ENCODE data around the gene CNTFR.
"Not testable (repeated sequence)": the region's sequence is repeated elsewhere in the genome, so short reads cannot be mapped to it uniquely, and the experiment has no call there.

The CNTFR gene, protein sequence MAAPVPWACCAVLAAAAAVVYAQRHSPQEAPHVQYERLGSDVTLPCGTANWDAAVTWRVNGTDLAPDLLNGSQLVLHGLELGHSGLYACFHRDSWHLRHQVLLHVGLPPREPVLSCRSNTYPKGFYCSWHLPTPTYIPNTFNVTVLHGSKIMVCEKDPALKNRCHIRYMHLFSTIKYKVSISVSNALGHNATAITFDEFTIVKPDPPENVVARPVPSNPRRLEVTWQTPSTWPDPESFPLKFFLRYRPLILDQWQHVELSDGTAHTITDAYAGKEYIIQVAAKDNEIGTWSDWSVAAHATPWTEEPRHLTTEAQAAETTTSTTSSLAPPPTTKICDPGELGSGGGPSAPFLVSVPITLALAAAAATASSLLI

DNA sequence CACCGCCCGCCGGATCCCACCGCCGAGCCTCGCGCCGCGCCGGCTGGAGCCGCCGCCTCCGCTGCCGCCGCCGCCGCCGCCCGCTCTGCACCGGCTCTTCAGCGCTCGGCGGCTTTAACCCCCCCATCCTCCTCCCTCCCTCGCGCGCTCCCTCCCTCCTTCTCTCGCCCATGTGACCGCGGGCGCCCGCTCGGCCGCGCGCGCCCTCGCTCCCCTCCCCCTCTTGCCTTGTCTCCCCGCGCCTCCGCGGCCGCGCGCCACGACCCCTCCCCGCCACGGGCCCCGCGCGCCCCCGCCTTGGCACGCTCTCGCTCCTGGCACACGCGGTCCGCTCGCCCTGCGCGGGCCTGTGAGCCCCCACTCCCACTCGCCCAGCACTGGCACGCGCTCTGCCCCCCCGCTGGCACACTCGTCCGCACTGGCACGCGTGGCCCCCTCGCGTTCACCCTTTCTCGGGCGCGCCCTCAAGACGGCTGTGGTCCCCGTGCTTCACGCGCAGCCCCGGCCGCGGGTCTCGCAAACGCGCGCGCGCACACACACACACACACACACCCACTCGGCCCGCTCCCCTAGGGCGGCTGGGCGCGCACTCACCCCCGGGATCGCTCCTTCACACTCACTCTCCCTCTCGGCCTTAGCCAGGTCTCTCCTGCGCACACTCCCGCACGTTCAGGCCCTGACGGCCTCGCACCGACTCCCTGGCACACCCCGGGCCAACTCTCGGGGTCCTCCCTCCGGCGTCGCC is at the start of gene CNTFR:
CNTFR (minus strand) TSS at position 89 of the 745 bp plus-strand sequence. CDS start 20,743 bp downstream, outside the sequence.
- peak; percentile 74 for DNase-seq (ENCODE audit: low spot score)

DNA sequence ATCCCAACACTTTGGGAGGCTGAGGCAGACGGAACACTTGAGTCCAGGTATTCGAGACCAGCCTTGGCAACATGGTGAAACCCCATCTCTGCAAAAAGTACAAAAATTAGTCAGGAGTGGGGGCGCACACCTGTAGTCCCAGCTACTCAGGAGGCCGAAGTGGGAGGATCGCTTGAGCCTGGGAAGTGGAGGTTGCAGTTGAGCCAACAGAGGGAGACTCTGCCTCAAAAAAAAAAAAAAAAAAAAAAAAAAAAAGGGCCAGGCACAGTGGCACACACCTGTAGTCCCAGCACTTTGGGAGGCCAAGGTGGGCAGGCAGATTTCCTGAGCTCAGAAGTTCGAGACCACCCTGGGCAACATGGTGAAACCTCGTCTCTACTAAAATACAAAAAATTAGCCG is 49.8 kb upstream of the CNTFR start:
- not testable (repeated sequence) for DNase-seq (ENCODE audit: low spot score)

DNA sequence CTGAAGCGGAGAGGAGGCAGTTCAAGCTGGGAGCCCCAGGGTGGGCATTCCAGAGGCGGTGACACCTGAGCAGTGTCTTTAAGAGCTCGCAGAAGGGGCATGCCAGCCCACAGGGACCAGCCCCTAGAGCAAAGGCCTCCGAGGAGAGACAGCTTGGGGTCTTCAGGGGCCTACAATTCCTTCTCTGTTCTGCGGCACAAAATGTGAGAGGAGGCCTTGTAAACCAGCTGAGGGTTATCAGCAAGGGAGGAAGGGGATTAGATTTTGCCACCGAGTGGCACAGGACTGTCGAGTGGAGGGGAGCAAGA is 48.6 kb upstream of the CNTFR start:
- DNase-seq (ENCODE audit: low spot score): no peak

DNA sequence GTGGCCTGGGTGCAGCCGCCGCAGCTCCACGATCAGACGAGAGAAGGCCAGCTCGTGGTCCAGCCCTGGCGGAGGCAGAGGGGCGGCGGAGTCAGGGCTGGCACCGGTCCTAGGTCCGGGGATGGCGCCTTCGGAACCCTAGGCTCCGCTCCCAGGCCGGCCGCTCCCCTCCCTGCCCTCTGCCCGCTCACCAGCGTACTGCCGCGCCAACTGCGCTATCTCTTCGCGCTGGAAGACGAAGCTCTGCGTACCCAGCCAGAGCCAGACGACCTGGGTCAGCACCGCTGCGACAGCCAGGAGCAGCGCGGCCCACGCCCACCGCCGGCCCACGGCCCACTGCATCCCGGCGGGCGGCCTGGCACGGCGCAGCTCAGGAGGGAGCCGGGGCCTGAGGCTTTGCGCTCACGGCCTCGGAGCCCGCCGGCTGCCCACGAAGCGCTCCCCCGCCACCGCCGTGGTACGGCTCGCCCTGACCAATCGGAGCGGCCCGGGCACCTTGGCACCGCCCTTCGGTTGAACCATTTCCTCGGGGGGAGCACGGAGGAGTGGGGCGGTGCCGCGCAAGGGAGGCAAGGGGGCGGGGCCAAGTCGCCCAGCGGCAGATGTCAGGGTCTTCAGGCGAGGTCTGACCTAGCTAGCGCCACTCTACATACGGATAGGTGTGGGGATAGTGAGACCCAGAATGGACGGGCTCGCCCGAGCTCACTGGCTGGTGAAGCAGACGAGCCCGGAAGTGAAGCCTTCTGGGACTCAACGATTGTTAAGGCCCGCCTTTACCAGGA is 48.0 kb upstream of the CNTFR start, which contains the start of gene SIGMAR1:
SIGMAR1 (minus strand) TSS at position 432 of the 782 bp plus-strand sequence; CDS start at position 342, 90 bp downstream.
- peak; percentile 96 for DNase-seq (ENCODE audit: low spot score)

DNA sequence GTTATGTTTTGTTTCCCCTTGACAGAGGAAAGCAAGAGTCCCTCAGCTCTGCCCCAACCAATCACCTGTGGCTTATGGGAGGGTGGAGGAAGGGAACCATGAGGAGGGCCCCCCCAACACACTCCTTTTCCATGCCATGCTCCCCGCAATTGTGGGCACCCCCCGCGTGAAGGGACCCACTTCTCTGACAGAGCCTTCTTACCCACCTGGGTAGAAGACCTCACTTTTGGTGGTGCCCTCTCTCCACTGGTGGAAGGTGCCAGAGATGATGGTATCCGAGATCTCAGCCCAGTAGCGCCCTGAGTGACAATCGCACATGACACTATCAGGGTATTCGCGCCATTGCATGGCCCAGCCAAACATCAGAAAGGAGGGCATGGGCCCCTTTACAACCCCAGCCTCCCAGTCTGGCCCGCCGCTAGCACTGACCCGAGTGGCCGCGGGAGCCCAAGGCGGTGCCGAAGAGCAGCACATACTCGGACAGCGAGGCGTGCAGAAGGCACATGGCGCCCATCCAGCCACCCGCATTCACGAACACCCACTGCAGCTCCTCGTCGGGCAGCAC is 47.3 kb upstream of the CNTFR start:
- no peak for DNase-seq (ENCODE audit: low spot score)

DNA sequence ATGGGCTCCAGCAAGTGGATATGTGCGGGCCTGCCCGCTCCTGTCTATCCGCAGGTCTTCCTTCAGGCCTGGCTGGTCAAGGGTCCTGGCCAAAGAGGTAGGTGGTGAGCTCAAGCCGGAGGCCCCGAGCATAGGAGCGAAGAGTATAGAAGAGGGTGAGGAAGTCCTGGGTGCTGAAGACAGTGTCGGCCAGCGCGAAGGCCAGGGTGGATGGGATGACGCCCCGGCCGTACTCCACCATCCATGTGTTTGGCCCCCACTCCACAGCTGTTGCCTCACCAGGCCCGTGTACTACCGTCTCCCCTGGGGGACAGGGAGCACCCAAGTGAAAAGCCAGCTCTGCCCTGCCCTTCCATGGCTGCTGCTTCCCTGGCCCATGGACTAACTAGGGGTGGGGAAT is 46.0 kb upstream of the CNTFR start:
- no peak for DNase-seq (ENCODE audit: low spot score)

DNA sequence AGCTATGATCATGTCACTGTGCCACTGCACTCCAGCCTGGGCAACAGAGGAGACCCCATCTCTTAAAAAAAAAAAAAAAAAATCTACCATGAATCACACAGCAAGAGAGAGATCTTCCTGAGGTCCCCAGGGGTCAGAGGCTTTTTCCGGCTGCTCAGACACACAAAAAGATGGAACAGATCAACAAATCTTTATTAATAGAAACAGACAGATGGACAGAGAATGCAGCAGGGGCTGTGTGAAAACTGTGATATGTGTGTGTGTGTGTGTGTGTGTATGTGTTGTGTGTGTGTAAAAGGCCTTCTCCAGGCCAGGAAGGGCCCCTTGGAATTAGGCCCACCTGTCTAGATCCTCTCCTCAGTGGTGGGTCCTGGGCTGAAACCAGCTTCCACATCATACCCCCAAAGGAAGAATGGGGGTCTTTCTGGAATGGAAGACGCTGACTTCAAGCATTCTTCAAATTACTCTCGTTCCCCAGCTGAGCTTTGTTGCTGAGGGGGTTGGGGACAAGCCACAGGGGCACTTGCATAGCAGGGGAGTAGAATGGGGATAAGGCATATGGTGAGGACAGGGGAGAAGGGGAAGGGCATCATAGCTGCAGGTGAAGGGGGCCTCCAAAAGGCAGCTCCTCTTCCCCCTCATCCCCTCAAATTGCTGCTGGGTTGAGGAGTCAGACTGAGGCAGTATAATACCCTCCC is 45.2 kb upstream of the CNTFR start:
- no peak for DNase-seq (ENCODE audit: low spot score)

DNA sequence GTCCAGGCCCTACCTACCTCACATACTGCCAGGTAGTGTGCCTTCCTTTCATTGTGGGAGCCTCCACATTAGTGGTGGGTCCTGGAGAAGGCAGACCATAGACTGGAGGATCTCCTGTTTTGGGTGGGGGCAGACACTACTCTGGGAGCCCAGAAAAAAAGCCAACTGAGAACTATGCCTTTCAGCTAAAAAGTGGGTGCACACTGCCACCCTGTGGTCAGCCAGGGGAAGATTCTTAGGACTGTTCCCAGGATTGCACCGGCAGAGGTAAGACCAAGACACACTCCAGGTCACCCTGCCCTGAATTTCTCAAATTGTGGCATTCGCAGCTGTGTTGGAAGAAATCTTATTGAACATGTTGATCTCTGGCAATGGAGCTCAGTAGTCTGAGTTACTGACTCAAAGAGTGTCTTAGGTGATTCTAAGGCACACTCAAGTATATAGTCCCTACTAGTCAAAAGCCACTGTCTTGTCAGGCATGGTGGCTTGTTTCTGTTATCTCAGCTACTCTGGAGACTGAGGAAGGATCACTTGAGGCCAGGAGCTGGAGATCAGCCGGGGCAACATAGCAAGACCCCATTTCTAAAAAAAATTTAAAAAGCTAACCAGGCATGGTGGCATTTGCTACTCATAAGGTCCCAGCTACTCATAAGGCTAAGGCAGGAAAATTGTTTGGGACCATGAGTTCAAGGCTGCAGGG is 44.5 kb upstream of the CNTFR start:
- peak; percentile 69 for DNase-seq (ENCODE audit: low spot score)

DNA sequence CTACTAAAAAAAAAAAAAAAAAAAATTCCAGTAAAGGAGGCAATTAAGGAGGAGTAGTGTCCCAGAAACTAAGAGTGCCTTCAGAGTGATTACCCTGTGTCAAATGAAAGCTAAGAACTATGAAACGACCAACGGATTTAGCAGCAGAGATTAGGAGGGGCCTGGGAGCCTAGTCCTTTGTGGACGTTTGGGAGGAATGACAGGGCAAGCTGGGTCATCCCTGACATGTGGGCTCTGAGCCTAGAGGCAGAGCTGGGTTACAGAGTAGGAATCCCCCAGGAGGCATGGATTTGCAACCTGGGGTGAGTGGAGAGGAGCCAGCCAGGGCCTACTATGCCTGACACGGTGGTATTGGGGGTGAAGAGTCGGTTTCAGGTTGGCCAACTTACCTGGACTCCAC is 43.6 kb upstream of the CNTFR start:
- no peak for DNase-seq (ENCODE audit: low spot score)

DNA sequence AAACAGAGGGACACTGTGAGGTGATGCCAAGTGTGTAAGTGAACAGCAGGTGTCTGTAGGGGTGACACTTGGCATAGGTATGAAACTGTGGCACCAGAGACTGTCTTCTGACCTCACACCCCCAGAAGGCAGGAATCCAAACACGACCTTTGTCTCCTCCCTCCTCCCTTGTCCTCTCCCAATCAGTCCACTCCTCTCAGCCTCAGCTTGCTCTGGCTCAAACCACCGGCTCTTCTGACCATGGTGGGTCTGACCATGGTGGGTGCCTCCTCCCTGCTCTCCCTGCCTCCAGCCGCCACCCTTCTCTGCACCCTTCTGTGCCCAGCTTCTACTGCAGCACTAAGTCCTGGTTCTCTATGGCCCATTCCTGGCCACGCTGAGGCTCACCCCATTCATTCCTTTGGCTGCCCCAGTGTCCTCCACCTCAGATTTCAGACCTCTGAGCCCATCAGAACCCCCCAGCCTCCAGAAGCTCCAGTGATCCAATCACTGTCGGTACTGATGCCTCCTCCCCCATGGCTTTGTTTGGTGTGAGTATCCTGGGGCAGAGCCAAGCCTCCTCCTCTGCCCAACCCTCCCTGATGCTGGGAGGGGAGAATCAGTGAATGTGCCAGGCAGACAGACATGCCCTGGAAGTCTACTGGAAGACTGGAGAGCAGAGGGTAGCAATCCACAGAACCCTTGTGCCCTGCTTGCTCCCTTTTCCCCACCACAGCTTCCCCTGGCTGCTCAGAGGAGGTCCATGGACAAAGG is 41.1 kb upstream of the CNTFR start:
- no peak for DNase-seq (ENCODE audit: low spot score)

DNA sequence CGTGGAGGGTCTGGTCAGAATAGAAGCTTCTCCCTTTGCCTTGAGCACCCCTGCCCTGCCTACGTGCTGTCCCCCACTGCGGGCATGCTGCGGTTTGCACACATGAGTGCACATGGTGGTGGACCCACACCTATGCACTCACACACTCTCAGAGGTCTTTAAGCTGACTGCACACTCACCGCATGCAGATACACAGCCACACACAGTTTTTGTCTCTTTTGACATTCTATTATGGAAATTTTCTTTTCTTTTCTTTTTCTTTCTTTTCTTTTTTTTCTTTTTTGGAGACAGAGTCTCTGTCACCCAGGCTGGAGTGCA is 39.9 kb upstream of the CNTFR start:
- no peak for DNase-seq (ENCODE audit: low spot score)

DNA sequence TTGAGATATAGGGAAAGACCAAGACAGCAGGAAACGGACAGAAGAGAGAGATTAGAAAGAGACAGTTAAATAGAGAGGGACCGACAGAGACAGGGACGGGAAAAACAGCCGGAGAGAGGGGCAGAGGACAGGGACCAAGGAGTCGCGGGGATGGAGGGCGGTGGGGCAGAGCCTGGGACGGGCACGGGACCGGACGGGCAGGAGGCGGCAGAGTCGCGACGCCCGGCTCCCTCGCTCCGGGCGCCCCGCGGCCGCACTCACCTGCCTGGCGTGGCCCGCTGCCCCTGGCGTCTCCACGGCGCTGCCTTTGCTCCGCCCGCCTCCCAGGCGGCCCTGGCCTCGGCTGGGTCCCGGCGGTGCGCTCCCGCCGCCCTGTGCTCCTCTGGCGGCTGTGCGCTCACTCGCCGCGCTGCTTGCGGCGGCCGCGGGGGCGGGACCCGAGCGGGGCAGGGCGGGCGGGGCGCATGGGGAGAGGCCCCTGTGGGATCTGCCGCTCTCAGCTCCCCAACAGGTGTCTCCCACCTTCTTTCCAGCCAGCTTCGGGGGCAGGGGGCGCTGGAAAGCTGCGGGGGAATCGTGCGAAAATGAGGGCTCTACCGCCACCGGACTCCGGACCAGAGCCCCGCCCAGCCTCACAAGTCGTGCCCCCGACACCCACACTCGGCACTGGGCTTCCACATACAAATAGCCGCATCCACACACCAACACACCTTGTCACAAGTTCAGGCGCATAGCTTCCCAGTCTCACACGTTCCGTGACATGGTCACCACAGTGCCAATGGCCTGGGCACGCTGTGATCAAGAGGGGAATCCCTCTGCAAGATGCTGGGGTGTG is 39.3 kb upstream of the CNTFR start, which contains the start of gene ARID3C:
ARID3C (minus strand) TSS at position 411 of the 835 bp plus-strand sequence. CDS start 1,052 bp downstream, outside the sequence.
- no peak for DNase-seq (ENCODE audit: low spot score)

DNA sequence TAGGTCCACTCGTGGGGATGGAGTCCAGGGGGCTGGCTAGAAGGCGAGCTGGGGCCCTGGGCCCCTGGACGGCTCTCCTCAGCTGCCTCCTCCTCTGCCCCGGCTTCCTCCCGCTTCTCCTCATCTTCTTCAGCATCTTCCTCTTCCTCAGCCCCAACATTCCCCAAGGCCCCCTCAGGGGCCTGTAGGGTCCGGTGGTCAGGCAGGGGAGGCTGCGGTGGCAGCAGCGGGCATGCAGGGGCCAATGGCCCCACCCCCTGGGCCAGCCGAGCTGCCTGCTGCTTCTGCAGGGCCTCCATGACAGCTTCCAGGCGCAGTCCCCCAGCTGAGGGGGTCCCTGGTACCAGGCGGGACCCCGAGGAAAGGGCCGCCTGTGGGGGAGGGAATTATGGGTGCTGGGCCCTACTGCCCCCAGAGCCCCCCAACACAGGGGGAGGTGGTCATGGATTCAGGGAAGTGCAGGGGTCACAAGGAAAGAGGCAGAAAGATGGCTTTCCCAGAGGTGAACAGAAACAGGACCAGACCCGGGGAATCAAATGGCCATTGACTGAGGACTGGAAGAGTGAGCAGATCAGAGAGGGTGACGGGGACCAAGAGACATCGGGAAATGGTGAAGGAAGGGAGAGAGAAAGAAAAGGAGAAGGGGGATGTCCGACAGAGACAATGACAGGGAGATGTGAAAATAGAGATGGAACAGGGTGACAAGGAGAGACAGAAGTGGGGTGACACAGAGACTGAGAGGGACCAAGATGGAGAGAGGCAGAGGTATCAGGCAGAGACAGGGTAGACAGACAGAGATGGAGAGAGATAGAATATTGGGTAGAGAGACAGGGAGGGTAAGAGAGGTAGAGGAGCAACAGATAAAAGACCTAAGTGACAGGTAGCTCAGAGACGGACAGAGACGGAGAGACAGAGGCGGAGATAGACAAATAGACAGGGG is 38.5 kb upstream of the CNTFR start:
- DNase-seq (ENCODE audit: low spot score): no peak

DNA sequence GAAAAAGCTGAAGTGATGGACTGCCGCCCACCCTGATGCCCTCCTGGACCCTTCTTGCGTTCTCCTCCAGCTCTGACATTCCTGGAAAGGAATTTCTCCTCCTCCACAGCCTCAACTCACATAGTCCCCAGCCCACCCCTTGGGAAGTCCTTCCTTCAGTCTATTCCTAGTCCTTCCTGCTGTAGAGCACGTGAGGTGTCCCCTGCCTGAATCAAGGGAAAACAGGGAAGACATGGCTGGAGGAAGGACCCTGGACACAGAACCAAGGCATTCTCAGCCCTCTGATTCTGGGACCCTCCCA is 35.6 kb upstream of the CNTFR start:
- no peak for DNase-seq (ENCODE audit: low spot score)

DNA sequence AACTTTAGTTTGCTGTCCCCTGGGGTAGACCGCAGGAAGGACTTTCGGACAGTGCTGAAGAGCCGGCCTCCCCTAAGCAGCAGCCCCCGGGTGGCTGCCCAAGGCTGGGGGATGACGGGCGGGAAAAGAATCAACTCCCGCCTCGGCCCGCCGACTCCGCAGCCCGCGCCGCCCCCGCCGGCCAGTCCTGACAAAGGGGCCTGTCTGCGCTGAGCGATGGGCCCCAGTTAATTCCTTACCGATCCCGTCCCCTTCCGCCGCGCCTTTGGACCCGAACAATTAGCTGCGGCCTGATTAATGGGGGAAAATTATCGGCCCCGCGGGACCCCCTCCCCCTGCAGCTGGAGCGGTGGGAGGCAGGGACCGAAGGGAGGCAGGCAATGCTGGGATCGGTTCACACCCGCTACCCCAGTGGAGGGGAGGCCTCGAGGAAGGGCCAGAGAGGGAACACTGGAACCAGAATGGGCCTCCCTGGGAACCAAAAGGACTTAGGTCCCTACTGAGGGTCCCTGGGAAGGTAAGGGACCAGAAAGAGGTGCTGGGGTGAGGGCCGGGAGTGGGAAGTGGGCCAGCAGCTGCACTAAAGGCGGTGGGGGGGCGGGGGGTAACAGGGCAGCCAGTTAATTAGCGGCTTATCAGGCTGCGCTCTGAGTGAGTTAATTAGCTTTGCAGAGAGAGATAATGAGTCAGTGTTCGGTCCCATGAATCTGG is 35.1 kb upstream of the CNTFR start:
- no peak for DNase-seq (ENCODE audit: low spot score)

DNA sequence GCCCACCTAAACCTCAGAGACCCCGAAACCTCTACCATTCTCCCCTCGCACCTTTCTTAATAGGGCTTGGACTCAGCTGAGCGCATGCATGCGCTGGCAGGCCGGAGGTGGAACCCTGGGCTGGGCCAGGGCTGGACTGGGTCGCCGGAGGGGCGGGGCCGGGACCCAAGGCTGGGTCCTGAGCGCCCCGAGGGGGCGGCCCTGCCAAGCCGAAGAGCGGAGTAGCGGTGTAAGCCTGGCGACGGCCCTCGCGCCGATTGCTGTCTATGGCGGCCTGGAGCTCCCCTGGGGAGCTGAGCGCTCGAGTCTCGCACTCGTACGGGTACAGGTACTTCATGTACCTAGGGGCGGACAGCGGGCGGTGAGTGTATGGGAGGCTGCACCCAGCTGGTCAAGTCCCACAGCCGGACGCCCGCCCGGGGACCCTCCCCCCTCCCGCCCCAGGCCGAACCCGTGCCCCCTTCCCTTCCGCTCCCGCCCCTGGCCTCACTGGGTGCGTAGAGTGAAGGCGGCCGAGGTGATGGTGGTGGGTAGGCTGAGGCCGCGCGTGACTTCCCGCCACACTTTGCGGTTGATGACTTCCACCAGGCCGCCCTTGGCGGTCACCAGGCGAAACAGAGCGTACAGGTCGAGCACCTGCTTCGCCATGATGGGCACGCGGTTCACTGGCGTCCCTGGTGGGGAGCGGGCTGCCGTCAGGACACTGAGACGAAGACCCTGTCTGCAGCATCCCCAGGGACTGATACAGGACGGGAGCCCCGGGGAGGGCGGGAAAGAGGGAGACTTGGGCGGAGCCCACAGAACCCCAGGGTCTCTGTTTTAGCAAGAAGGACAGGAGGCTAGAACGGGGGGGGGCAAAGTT is 34.1 kb upstream of the CNTFR start:
- DNase-seq (ENCODE audit: low spot score): no peak

Data from putamen (tissue), 1 donor.